Activated gamma-delta T cell treated with Interleukin-2 at 50 U/mL for 16 hours (primary cell): ENCODE results near the gene CELF5.
A peak's percentile ranks its signal among the peaks of the same experiment; 100 is the strongest.
"Not testable (repeated sequence)": the region's sequence is repeated elsewhere in the genome, so short reads cannot be mapped to it uniquely, and the experiment has no call there.

ENCODE experiments used
- DNase-seq: peaks from one replicate; pipeline ENCODE4 v3.0.0-alpha.2; 2020

Gene CELF5

GRCh38 chr19:3275583-3276340 is 51.3 kb downstream of the CELF5 start:
- peak; percentile 89 for DNase-seq

GRCh38 chr19:3276341-3276799 is 51.9 kb downstream of the CELF5 start:
- peak; percentile 34 for DNase-seq

- DNase-seq: no peak
Observed at GRCh38 chr19:3277649-3278048, 53.2 kb downstream of the CELF5 start.

- DNase-seq: no peak
Observed at GRCh38 chr19:3278294-3278693, 53.8 kb downstream of the CELF5 start.

DNA sequence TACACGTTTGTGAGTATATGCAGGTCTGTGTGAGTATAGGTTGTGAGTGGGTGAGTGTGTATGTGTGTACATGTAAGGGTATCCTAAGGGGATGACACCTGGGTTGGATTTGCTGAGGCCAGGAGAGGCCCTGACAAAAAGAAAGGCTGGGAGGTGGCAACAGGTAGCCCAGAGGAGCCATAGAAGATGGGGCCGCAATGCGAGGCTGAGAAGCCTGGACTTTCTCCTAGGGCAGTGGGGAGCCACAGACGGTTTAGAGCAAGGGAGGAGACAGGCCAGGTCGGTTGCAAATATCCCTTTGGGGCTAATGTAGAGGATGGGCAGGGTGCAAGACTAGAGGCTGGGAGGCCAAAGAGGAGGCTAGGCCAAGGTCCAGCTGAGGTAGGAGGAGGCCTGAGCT is 54.3 kb downstream of the CELF5 start:
- no peak for DNase-seq

DNA sequence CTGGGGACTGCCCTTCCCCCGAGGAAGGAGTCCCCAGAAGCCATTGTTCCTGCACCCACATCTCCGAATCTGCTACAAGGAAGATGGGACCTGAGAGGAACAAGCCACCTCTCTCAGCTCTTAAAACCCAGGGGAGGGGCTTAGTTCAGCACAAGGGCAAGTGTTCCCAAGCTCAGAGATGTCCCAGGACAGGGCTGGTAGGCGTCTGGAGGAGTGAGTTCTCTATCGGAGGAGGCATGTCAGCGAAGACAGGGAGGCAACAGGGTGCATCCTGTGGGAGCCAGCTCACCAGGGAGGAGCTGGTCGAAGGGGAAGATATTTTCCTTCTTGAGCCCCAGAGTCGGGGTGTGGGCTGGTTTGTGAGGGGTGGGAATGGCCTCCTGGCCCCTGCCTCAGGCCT is 54.8 kb downstream of the CELF5 start:
- DNase-seq: no peak

- DNase-seq: no peak
Observed at GRCh38 chr19:3281026-3281425, 56.6 kb downstream of the CELF5 start.

DNA sequence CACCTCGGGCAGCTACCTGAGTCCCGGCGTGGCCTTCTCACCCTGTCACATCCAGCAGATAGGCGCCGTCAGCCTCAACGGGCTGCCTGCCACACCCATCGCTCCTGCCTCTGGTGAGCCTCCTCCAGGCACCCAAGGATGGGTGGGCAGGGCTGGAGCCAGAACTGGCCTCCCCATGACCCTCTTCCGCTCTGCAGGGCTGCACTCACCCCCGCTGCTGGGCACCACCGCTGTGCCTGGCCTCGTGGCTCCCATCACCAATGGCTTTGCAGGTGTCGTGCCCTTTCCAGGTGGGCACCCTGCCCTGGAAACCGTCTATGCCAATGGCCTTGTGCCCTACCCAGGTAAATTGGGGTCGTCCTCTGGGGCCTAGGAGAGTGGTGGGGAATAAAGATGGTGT is 57.7 kb downstream of the CELF5 start:
- DNase-seq: no peak

GRCh38 chr19:3282564-3282963 is 58.1 kb downstream of the CELF5 start:
- no peak for DNase-seq

GRCh38 chr19:3283246-3283751 is 58.8 kb downstream of the CELF5 start:
- no peak for DNase-seq

- no peak for DNase-seq
Observed at GRCh38 chr19:3283886-3284657, 59.6 kb downstream of the CELF5 start.

GRCh38 chr19:3284759-3285646 is 60.5 kb downstream of the CELF5 start:
- DNase-seq: peak; percentile 51

- DNase-seq: peak; percentile 54
Observed at GRCh38 chr19:3285647-3286176, 61.3 kb downstream of the CELF5 start.

DNA sequence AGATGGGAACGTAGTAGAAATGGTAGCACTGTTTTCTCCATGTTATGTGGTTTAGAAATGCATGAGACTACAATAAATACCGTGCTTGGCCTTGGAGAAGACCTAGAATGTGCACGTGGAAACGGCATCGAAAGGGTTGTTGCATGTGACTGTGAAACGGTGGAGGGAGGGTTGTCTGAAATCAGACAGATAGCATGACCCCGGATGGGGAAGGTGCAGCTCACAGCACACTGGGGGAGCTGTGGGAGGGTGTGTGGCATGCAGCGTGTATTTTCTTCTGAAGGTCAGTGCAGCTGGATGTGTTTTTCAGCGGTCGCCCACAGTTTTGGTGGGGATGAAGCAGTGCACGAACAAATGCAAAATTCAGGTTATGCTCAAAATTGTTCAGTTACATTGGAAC is 63.4 kb downstream of the CELF5 start:
- DNase-seq: no peak

GRCh38 chr19:3288437-3288836 is 64.0 kb downstream of the CELF5 start:
- not testable (repeated sequence) for DNase-seq

- no peak for DNase-seq
Observed at GRCh38 chr19:3289971-3290569, 65.6 kb downstream of the CELF5 start.

DNA sequence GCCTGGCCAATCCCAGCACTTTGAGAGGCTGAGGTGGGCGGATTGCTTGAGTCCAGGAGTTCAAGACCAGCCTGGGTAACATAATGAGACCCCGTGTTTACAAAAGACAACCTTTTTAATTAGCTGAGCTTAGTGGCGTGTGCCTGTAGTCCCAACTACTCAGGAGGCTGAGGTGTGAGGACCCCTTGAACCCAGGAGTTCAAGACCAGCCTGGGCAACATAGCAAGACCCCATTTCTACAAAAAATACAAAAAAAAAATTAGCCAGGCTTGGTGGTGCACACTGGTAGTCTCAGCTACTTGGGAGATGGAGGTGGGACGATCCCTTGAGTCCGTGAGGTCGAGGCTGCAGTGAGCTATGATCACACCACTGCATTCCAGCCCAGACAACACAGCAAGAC is 66.4 kb downstream of the CELF5 start:
- not testable (repeated sequence) for DNase-seq

GRCh38 chr19:3291644-3292043 is 67.2 kb downstream of the CELF5 start:
- no peak for DNase-seq

DNA sequence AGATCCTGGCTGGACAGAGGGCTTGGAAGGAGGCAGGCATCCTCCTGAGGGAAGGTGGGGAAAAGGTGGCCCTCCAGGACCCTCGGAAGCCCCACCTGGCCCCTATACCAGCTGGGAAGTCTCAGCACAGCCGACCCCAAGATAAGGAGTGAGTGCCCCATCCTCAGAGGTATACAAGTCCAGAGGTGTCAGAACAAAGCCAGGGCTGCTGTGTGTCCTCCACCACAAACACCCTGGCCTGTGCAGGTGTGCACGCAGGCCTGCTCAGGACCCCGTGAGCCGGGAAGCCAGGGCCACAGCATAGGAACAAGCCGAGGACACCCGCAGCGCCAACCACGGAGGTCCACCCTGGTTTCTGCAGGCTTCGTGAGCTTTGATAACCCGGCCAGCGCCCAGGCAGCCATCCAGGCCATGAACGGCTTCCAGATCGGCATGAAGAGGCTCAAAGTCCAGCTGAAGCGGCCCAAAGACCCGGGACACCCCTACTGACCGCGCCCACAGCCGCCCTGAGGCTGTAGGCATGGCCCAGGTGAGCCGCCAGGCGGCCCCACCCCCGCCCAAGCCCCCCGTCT is 68.6 kb downstream of the CELF5 start:
- no peak for DNase-seq

DNA sequence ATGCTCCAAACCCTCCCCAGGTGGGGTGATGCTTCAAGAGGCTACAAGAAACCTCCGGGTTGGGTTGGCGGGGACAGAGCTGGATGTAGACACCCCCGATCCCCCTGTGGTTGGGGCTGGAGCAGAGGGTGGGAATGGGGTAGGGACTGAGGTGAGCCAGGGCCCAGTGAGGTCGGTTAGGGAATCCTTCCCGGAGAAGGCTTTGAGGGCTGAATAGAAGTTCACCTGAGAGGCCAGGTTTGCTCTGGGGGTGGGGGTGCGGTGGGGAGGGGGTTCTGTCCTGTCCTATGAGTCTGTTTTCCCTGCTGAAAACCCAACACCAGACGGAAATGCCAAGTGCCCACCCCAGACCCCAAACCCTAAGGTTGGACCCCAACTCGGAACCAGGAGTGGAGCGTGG is 69.1 kb downstream of the CELF5 start:
- DNase-seq: no peak

DNA sequence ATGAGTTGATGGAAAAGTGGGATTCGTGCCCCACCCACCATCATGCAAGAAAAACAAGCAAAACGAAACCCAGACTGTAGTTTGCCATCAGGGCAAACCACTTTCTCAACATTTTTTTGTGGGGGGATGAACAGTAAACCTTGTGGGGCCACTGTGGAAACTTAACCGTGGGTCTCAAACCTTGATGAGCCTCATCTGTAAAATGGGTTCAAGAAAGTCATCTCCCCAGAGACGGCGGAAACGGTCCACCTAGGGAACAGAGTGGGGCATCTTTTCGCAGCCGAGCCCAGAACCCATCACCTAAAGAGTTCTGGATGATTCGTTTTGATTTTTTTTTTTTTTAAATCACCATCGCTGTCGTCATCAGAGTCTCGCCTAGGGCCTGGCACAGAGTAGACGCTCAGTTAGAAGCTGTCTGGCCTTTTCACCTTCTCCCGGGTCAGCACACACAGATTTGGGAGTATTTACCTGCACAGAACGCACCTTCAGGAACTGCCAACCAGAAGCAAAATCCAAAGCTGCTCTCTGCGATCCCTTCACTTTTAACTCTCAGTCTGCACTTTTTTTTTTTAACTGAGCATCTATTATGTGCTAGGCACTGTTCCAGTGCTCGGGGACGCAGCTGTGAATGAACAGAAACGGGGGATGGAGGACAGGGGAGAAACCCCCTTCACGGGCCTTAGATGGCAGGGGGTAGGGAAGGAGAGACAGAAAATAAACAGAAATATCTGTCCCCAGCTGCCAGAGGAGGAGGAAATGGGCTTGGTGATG is 69.8 kb downstream of the CELF5 start:
- DNase-seq: no peak
